NT2/D1 (cell line): ENCODE data around the gene NPBWR2.

ENCODE experiments used
- DNase-seq: peaks from one replicate; pipeline ENCODE4 v3.0.0-alpha.2; 2011; ENCODE audit warnings: low read depth, low spot score
- H3K27me3 ChIP-seq: 2 replicates; pipeline ENCODE4 v1.6.0; 2011; ENCODE audit warnings: mild to moderate bottlenecking; ENCODE audit not compliant: insufficient read length, insufficient read depth
- H3K36me3 ChIP-seq: 2 replicates; pipeline ENCODE4 v1.6.1; 2011; ENCODE audit warnings: mild to moderate bottlenecking, low read length, mixed read lengths; ENCODE audit not compliant: insufficient read depth, insufficient read length
- H3K4me1 ChIP-seq: 2 replicates; pipeline ENCODE4 v1.5.1; 2011; ENCODE audit not compliant: insufficient read depth, insufficient read length
- H3K4me3 ChIP-seq: 2 replicates; pipeline ENCODE4 v1.5.1; 2011; ENCODE audit warnings: low read depth; ENCODE audit not compliant: insufficient read length
- H3K9ac ChIP-seq: 2 replicates; pipeline ENCODE4 v1.6.0; 2011; ENCODE audit warnings: low read depth; ENCODE audit not compliant: insufficient read length
- H3K9me3 ChIP-seq: 2 replicates; pipeline ENCODE4 v1.5.1; 2011; ENCODE audit warnings: mild to moderate bottlenecking, low read length; ENCODE audit not compliant: insufficient read depth
- SUZ12 ChIP-seq: IDR thresholded peaks from 2 replicates; pipeline ENCODE4 v1.6.1; 2011; ENCODE audit not compliant: insufficient read length, insufficient read depth; ENCODE audit errors: extremely low read depth
- YY1 ChIP-seq: IDR thresholded peaks from 2 replicates; pipeline ENCODE4 v1.6.1; 2011; ENCODE audit not compliant: insufficient read length, insufficient read depth
- ZNF274 ChIP-seq: IDR thresholded peaks from 2 replicates; pipeline ENCODE4 v1.6.1; 2011; ENCODE audit warnings: mild to moderate bottlenecking, low read depth, low read length

NPBWR2 gene

GRCh38 chr20:64079273-64080012 lies 27.9 kb downstream of the NPBWR2 start, which contains the start of gene RGS19:
TSS of gene RGS19 (minus strand) at chr20:64079518. CDS start at chr20:64076886, 2,632 bp downstream.
- Histone ChIP-seq H3K36me3 (peaks cover 21% of the 10 kb centered on the region), H3K4me3 (peak within 1 kb of the TSS; percentile 70), H3K9me3 (no peaks in the 10 kb centered on the region), H3K9ac (peak within 1 kb of the TSS; percentile 92), H3K27me3 (peaks cover 41% of the 10 kb centered on the region), H3K4me1 (peaks cover 28% of the 10 kb centered on the region)
- TF ChIP-seq SUZ12 (no peak), ZNF274 (no peak), YY1 (no peak)
- DNase-seq, result peak; percentile 63

GRCh38 chr20:64078934-64079272 lies 28.5 kb downstream of the NPBWR2 start:
- peaks cover 35% of the 10 kb centered on the region for H3K27me3 ChIP-seq
- H3K9ac ChIP-seq, result peak overlapping the region; percentile 80
- TF ChIP-seq SUZ12 (no peak), YY1 (no peak), ZNF274 (no peak)
- H3K36me3 ChIP-seq, result peaks cover 26% of the 10 kb centered on the region
- DNase-seq, result no peak
- peaks cover 24% of the 10 kb centered on the region for H3K4me1 ChIP-seq
- H3K9me3 ChIP-seq, result no peaks in the 10 kb centered on the region
- H3K4me3 ChIP-seq, result peak overlapping the region; percentile 59

DNA sequence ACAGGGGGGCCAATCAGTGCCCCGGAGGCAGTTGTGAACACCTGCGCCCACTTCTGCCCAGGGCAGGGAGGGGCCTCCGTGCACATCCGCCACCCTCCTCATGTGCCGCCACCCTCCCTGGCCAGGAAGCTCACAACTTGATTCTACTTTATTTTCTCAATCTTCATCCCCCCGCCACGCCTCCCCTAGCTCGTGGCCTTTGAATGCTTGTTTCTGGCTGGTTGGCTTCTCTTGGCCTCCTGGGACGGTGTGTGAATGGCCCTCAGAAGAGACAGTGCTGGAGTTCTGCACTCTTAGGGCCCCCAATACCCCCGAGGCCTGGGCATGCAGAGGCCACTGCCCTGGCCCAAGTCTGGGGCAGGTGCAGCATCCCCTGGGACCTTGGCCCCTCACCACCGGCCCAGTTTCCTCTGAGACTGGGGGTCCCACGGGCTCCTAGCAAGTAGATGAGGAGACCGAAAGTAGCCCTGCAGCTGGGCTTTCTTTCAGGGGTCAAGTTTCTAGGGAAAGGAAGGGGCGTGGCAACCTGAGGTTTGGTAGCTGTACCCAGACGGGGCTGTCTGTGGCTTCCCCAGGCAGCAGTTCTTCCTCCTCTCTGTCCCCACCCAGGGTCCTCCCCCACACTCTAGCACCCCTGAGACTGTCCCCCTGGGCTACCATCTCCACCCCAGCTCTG lies 29.4 kb downstream of the NPBWR2 start:
- no peak for DNase-seq
- H3K9ac ChIP-seq, result peak overlapping the region; percentile 63

DNA sequence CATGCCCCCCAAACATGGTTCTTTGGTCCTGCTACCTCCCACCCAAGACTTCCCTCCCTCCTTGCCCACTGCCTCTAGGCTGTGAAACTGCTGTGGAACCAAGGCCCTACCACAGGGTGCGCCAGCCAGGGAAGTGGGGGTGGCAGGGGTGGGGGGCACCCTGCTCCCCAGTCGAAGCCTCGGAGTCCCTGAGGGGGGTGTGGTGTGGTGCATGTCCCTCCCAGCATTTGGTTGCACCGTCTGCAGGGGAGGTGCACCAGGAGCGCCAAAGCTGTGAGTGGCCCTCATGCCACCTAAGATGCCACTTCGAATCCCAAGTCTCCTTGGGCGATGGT lies 29.9 kb downstream of the NPBWR2 start:
- peaks cover 19% of the 10 kb centered on the region for H3K4me1 ChIP-seq
- no peak for TF ChIP-seq SUZ12
- TF ChIP-seq YY1, result no peak
- no peak for TF ChIP-seq ZNF274
- no peak overlapping the region for H3K9ac ChIP-seq
- H3K36me3 ChIP-seq, result peaks cover 40% of the 10 kb centered on the region
- H3K27me3 ChIP-seq, result peaks cover 24% of the 10 kb centered on the region
- DNase-seq, result no peak
- H3K9me3 ChIP-seq, result no peaks in the 10 kb centered on the region
- H3K4me3 ChIP-seq, result no peak overlapping the region

More for the DNA sequence above, 29.4 kb downstream of the NPBWR2 start:
- peaks cover 22% of the 10 kb centered on the region for H3K4me1 ChIP-seq
- TF ChIP-seq YY1 (no peak), ZNF274 (no peak), SUZ12 (no peak)
- peaks cover 35% of the 10 kb centered on the region for H3K36me3 ChIP-seq
- peaks cover 27% of the 10 kb centered on the region for H3K27me3 ChIP-seq
- no peaks in the 10 kb centered on the region for H3K9me3 ChIP-seq
- no peak overlapping the region for H3K4me3 ChIP-seq

DNA sequence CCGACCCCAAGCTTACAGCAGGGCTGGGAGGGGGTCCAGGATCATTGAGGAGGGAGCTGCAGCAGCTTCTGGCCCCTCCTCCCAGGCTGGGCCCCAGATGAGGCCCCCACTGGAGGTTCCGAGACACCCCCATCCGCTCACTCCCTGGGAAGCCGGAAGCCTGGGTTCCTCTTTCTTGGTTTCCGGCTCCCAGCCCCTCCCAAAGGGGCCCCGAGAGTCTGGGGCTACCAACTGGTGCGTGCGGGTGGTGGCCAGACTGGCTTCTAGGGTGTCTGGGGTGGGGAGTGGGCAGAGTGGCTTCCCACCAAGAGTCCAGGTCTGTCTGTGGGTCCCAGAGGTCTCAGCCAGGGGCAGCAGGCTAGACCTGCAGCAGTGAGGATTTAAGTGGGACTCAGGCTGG lies 30.3 kb downstream of the NPBWR2 start:
- Histone ChIP-seq H3K27me3 (peaks cover 20% of the 10 kb centered on the region), H3K4me1 (peaks cover 16% of the 10 kb centered on the region), H3K9me3 (no peaks in the 10 kb centered on the region), H3K4me3 (no peak overlapping the region), H3K36me3 (peaks cover 44% of the 10 kb centered on the region), H3K9ac (no peak overlapping the region)
- DNase-seq, result no peak
- TF ChIP-seq YY1 (no peak), SUZ12 (no peak), ZNF274 (no peak)

DNA sequence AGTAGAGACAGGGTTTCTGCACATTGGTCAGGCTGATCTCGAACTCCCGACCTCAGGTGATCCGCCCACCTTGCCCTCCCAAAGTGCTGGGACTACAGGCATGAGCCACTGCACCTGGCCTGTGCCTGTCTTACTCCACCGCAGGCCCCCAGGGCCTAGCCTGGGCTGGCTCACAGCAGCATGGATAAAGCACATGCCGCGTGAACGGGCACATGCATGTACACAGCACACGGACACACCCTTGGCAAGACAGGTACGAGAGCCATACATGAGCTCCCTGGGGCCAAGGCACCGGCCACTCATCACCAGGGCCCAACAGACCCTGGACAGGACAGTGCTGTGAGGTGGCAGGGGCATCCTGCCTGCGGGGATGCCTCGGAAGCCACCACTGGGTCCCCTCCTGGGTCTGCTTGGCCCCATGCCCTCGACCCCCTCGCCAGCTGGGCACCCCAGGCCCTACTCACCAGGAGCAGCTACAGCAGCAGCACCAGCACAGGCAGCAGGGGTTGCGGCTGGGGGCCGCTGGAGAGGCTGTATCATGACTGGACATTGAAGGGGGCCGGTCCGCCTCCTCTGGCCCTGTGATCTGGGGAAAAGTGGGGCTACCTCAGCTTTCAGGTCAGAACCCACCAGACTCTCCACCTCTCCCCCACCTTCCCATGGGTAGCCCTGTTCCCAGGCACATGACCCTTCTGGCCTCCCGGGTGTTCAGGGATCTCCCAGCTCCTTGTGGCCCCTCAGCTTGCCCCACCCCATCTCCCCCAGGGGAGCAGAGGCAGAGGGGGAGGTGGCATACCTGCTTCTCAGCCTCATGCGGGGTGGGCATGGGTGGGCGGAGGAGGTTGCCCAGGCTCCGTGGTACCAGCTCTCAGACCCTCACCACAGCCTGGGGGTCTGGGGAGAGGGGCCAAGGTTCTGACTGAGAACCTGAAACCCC lies 31.0 kb downstream of the NPBWR2 start:
- DNase-seq, result no peak
- Histone ChIP-seq H3K36me3 (peaks cover 50% of the 10 kb centered on the region), H3K9ac (no peak overlapping the region), H3K4me3 (no peak overlapping the region), H3K9me3 (no peaks in the 10 kb centered on the region), H3K27me3 (peaks cover 13% of the 10 kb centered on the region), H3K4me1 (peaks cover 9% of the 10 kb centered on the region)
- TF ChIP-seq ZNF274, result no peak
- TF ChIP-seq SUZ12, result no peak
- TF ChIP-seq YY1, result no peak
